ENCODE measurements around the gene DCAF8L2. TPM values are rescaled to one million over a fixed set of nuclear protein-coding genes. Genes with fewer than 3 reads are reported as not detected.

The DCAF8L2 gene
- total RNA-seq, 4 donors from 2014 or later, result not detected

GRCh38 chrX:27619459-27619858, 29.3 kb downstream of the DCAF8L2 start:
- TF ChIP-seq CTCF (IDR thresholded peaks at IDR 0.05; ENCODE audit: low read depth), result no peak

- TF ChIP-seq CTCF (IDR thresholded peaks at IDR 0.05; ENCODE audit: low read depth), result no peak
These were observed 29.8 kb downstream of the DCAF8L2 start for GRCh38 chrX:27619975-27620374.

GRCh38 chrX:27622883-27623282, 32.7 kb downstream of the DCAF8L2 start:
- no peak for TF ChIP-seq CTCF (IDR thresholded peaks at IDR 0.05; ENCODE audit: low read depth)

GRCh38 chrX:27626066-27626465, 35.9 kb downstream of the DCAF8L2 start:
- no peak for TF ChIP-seq CTCF (IDR thresholded peaks at IDR 0.05; ENCODE audit: low read depth)

GRCh38 chrX:27633328-27633727, 43.2 kb downstream of the DCAF8L2 start:
- TF ChIP-seq CTCF (IDR thresholded peaks at IDR 0.05; ENCODE audit: low read depth), result no peak

GRCh38 chrX:27656581-27656980, 66.4 kb downstream of the DCAF8L2 start:
- TF ChIP-seq CTCF (IDR thresholded peaks at IDR 0.05; ENCODE audit: low read depth), result no peak

- TF ChIP-seq CTCF (IDR thresholded peaks at IDR 0.05; ENCODE audit: low read depth), result no peak
These were observed 70.7 kb downstream of the DCAF8L2 start for GRCh38 chrX:27660878-27661277.
